K562 (cell line): ENCODE data around the gene CCNL1. TPM values are rescaled to one million over a fixed set of nuclear protein-coding genes. Genes with fewer than 3 reads are reported as not detected.

Source experiments
- ADNP ChIP-seq: fragments of 200-800 bp; sonication (Bioruptor generic); IDR thresholded peaks from 2 replicates; pipeline ENCODE4 v1.6.1; 2016; ENCODE audit warnings: missing genetic modification characterization, missing compliant biosample characterization
- CC2D1A ChIP-seq: fragments of 450-650 bp; IDR thresholded peaks from 2 replicates; pipeline ENCODE4 v1.6.1; 2017; ENCODE audit warnings: mild to moderate bottlenecking
- FIP1L1 ChIP-seq: fragments of 200-400 bp; formaldehyde crosslinking; IDR thresholded peaks from 2 replicates; pipeline ENCODE4 v1.6.1; 2018; ENCODE audit warnings: mild to moderate bottlenecking, low read depth, low read length; ENCODE audit not compliant: poor library complexity, severe bottlenecking
- IRF2 ChIP-seq: sonication (generic); formaldehyde crosslinking; IDR thresholded peaks from 2 replicates; pipeline ENCODE4 v1.8.1; 2022; ENCODE audit warnings: mild to moderate bottlenecking, missing genetic modification reagents
- MAFK ChIP-seq: IDR thresholded peaks from 2 replicates; pipeline ENCODE4 v1.6.1; 2011; ENCODE audit warnings: low read length, improper control_type of control experiment
- MGA ChIP-seq: fragments of 450-650 bp; IDR thresholded peaks from 2 replicates; pipeline ENCODE4 v1.6.1; 2016; ENCODE audit warnings: mild to moderate bottlenecking, moderate library complexity
- NCOA1 ChIP-seq: fragments of 450-650 bp; IDR thresholded peaks from 2 replicates; pipeline ENCODE4 v1.6.1; 2016; ENCODE audit warnings: low read depth
- PKNOX1 ChIP-seq: fragments of 450-650 bp; IDR thresholded peaks from 2 replicates; pipeline ENCODE4 v1.6.1; 2016
- RBM25 ChIP-seq: fragments of 200-400 bp; formaldehyde crosslinking; IDR thresholded peaks from 2 replicates; pipeline ENCODE4 v1.6.1; 2018; ENCODE audit warnings: low read length, low read depth, moderate library complexity; ENCODE audit not compliant: severe bottlenecking
- ZBTB2 ChIP-seq: fragments of 450-650 bp; IDR thresholded peaks from 2 replicates; pipeline ENCODE4 v1.6.1; 2016; ENCODE audit warnings: antibody characterized with exemption
- ZNF75A ChIP-seq: fragments of 450-650 bp; formaldehyde crosslinking; IDR thresholded peaks from 2 replicates; pipeline ENCODE4 v1.4.0; 2020; ENCODE audit warnings: mild to moderate bottlenecking
- polyA plus RNA-seq, 8 experiments: library from polyadenylated mRNA; depleted of rRNA in 4 of 8; stranded (reverse) in 5 of 8; unstranded in 3 of 8; fragments of >200 nt; fragmentation: Nextera tagmentation in 2 of 8; fragmentation: Illumina TruSeq in 1 of 8; extraction: Ambion mirVana in 2 of 8; extraction: Trizol in 1 of 8; gene quantifications; 2 replicates each; pipeline versions ENCODE4 v1.2.1 to v1.2.3, GENCODE V29; 2011 to 2014; ENCODE audit warnings: inconsistent platforms in 1 of 8, missing spikeins in 1 of 8
- total RNA-seq, 7 experiments: library from RNA; depleted of rRNA in 6 of 7; stranded (reverse); fragments of >200 nt in 6 of 7; fragmentation: Illumina TruSeq in 2 of 7; extraction: Trizol in 2 of 7; gene quantifications; 2 replicates each; pipeline versions ENCODE4 v1.2.1 to v1.2.3, GENCODE V29; 2011 to 2021; ENCODE audit warnings: low replicate concordance in 1 of 7
- TF ChIP-seq, protein P1 (sequence below): fragments of 450-650 bp; formaldehyde crosslinking; IDR thresholded peaks from 2 replicates; pipeline ENCODE4 v1.4.0; 2022; ENCODE audit warnings: mild to moderate bottlenecking, moderate library complexity

The CCNL1 gene
- total and polyA plus RNA-seq, 9 of the 15 experiments (the other 6 are each of a cell fraction or from before 2014, with no cell fraction given), result 16.1 to 186 (median 132) TPM

- no peak; the same call in 1 of the 2 replicates for TF ChIP-seq MGA
- no peak for TF ChIP-seq IRF2 (CRISPR knock-in tag)
- TF ChIP-seq FIP1L1, result no peak
- TF ChIP-seq NCOA1, result peak; percentile 37; the same call in 1 of the 2 replicates
- TF ChIP-seq, protein P1, sequence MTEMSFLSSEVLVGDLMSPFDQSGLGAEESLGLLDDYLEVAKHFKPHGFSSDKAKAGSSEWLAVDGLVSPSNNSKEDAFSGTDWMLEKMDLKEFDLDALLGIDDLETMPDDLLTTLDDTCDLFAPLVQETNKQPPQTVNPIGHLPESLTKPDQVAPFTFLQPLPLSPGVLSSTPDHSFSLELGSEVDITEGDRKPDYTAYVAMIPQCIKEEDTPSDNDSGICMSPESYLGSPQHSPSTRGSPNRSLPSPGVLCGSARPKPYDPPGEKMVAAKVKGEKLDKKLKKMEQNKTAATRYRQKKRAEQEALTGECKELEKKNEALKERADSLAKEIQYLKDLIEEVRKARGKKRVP (CRISPR knock-in tag), result peak; percentile 41; the same call in 1 of the 2 replicates
- no peak for TF ChIP-seq ZNF75A (CRISPR knock-in tag)
- TF ChIP-seq RBM25, result peak; percentile 57
- peak; percentile 4; the same call in 1 of the 2 replicates for TF ChIP-seq MAFK
- TF ChIP-seq CC2D1A, result 0 out of 2 replicates have a peak, but pooled peaks have one; percentile 47
- peak; percentile 49; the same call in 1 of the 2 replicates for TF ChIP-seq ZBTB2
- peak; percentile 52 for TF ChIP-seq PKNOX1
- TF ChIP-seq ADNP (tag), result peak; percentile 71
Measured at GRCh38 chr3:157115069-157116006, 44.6 kb downstream of the CCNL1 start (continued).
